ENCODE results near the gene C4orf36.
"Not testable (repeated sequence)": the region's sequence is repeated elsewhere in the genome, so short reads cannot be mapped to it uniquely, and the experiment has no call there.

Gene C4orf36

DNA sequence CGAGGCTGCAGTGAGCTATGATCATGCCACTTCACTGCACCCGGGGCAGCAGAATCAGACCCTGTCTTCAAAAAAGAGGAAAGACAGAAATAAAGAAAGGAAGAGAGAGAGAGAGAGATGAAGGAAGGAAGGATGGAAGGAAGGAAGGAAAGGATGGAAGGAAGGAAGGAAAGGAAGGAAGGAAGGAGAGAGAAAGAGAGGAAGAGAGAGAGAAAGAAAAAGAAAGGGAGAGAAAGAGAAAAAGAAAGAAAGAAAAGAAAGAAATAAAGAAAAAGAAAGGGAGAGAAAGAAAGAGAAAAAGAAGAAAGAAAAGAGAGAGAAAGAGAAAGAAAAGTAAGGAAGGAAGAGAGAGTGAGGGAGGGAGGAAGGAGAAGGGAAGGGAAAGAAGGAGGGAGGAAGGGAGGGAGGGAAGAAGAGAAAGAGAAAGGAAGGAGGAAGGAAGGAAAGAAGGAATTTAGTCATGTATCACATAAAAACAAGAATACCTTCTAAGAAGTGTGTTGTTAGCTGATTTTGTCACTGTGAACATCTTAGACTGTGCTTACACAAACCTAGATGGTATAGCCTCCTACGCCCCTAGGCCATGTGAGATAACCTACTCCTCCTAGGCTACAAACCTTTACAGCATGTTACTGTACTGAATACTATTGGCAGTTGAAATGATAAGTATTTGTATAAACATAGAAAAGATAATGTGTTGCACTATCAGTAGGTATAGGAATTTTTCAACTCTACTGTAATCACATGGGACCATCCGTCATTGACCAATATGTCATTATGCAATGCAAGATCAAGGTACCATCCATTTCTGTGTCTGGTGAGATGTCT is 25.2 kb upstream of the C4orf36 start:
- no peak for FAIRE-seq
- no peak for DNase-seq (ENCODE audit: insufficient read length, low spot score)

DNA sequence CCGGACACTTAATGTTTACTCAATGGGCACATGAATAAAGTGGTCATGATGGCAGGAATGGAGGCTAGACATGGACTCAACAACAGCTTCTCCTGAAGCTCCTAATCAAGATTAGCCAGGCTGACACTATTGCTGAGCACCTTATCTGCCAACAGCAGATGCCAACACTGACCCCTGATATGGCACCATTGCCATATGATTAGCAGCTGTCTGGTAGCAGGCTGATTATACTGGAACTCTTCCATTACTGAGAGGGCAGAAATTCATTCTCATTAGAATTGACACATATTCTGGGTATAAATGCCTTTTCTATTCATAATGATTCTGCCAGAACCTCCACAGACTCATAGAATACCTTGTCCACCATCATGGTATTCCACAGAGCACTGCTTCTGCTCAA is 24.2 kb upstream of the C4orf36 start:
- FAIRE-seq (no peak), DNase-seq (ENCODE audit: insufficient read length, low spot score) (no peak)

DNA sequence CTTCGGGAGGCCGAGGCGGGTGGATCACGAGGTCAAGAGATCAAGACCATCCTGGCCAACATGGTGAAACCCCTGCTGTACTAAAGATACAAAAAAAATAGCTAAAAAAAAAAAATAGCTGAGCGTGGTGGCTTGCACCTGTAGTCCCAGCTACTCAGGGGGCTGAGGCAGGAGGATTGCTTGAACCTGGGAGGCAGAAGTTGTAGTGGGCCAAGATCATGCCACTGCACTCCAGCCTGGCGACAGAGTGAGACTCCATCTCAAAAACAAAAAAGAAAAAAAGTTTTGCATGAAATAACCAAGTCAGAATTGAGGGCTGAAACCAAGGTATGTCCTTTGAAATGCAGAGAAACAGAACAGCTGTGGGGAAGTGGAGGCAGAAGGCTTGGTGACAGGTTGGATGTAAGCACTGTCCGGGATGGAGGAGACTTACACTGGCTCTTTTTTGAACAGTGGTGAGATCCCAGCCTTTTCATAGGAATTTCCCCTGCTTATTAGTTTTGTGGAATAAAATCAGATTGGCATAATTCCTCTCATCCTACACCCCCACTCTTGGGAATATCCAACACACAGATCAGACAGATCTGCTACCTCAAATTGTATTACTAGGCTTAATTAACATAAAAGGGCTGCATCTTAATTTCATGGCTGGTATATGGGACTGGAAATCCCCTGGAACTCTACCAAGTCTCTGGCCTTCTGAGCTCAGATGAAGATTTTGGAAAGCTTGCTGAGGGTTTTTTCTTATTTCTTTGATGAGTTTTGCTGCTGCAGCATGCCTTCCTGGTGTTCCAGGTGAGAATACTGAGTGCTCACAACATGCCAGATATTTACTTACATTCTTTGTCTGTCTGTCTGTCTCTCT is 18.8 kb upstream of the C4orf36 start:
- FAIRE-seq (no peak), DNase-seq (ENCODE audit: insufficient read length, low spot score) (no peak)

DNA sequence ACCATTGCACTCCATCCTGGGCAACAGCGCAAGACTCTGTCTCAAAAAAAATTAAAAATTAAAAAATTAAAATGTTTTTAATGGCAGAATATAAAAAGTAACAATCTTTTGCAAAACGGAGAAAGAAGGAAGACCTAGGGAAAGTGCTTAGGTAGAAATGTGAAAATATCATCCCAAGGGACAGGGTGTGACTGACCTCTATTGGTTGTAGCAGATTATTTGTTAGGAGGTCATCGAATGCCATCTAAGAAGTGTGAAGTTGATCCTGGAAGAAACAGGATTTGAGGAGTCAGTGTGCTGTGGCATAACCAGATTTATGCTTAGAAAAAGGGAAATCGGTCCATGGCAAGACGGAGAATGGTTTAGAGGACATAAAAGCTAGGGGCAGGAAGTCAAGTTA is 18.1 kb upstream of the C4orf36 start:
- FAIRE-seq: peak; percentile 47
- no peak for DNase-seq (ENCODE audit: insufficient read length, low spot score)

DNA sequence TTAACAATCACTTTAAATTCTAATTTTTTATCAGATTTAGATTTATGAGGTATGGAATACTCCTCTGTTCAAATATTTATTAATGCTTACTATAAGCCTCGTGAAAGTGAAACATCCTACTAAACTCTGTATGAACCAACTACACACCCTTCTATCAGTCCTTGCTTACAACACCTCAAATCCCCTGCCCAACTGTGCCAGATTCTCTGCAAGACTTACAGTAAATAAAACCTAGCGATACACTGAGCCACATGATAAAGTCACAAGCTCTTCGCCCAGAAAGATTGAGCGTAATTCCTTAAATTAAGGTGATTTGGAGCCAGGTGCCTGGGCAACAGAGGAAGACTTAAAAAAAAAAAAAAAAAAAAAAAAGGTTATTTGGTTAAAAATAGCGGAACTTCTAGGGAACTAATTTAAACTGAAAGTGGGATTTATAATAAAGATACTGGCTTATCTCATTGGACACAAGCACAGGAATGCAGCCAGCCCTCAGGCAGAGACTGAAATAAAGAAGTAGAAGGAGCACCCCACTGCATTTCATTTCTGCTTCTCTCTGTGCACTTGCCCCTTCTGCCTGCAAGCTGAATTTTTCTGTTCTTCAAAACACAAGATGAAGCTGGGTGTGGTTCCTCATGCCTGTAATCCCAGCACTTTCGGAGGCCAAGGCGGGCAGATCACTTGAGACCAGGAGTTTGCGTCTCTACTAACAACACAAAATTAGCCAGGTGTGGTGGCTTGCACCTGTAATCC is 17.5 kb upstream of the C4orf36 start:
- FAIRE-seq (no peak), DNase-seq (ENCODE audit: insufficient read length, low spot score) (no peak)

DNA sequence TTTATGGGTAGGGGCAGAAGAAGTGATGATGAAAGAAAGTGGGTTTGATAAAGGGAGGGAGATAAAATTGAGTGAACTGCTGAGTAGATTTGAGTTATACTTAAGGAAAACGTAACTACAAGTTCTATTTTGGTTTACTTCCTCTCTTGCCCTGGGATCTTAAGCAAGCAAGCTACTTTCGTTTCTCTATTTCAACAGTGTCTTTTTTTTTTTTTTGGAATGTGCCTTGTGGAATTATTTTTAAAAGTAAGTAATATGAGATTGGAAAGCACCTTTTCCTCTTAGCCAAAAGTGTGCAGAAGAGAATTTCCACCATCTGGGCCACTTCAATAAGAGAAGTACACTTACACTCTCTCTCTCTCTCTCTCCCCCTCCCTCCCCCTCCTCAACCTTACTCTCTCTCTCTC is 16.0 kb upstream of the C4orf36 start:
- DNase-seq (ENCODE audit: insufficient read length, low spot score) (no peak), FAIRE-seq (peak; percentile 39)

DNA sequence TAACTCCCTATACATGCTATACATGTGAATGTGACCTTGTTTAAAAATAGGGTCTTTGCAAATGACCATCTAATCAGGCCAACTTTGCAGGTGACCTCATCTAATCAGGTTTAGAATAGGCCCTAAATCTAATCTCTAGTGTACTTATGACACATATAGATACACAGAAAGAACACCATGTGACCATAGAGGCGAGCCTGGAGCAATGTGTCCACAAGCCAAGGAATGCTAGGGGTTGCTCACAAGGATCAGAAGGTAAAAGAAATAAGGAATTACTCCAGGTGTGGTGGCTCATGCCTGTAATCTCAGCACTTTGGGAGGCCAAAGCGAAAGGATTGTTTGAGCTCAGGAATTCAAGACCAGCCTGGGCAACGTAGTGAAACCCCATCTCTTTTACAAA is 9.6 kb upstream of the C4orf36 start:
- FAIRE-seq: no peak
- no peak for DNase-seq (ENCODE audit: insufficient read length, low spot score)

DNA sequence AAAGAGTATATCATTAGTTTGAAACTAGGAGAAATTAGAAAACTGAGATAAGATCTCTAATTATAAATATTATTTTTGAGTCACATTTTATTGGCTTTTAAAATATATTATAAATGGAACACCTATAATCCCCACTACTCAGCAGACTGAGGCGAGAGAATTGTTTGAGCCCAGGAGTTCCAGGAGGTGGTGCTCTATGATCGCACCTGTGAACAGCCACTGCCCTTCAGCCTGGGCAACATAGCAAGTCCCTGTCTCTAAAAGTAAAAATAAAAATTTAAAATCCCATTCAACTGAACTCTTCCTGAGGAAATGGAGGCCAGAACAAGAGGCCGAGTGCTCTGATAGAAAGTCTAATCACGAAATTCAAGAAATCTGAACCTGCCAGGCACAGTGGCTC is 6.3 kb upstream of the C4orf36 start:
- DNase-seq (ENCODE audit: insufficient read length, low spot score) (no peak), FAIRE-seq (no peak)

DNA sequence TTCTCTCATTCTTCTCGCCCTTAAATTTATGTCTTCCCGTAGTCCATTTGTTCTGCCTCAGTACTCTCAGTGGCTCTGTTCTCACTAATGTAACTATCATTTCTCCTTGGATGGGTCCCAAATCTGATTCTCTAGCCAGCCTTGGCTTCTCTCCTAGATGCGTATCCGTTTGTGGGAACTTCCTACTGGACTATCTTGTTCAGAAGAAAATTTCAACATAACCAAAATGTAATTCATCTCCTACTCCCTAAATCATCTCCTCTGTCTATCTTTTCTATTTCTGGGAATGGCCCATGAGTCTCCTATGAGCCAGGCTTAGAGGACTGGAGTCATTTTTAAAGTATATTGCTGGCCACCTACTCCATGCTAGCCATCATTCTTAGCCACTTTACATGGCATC is 4.4 kb upstream of the C4orf36 start:
- DNase-seq (ENCODE audit: insufficient read length, low spot score) (no peak), FAIRE-seq (no peak)

DNA sequence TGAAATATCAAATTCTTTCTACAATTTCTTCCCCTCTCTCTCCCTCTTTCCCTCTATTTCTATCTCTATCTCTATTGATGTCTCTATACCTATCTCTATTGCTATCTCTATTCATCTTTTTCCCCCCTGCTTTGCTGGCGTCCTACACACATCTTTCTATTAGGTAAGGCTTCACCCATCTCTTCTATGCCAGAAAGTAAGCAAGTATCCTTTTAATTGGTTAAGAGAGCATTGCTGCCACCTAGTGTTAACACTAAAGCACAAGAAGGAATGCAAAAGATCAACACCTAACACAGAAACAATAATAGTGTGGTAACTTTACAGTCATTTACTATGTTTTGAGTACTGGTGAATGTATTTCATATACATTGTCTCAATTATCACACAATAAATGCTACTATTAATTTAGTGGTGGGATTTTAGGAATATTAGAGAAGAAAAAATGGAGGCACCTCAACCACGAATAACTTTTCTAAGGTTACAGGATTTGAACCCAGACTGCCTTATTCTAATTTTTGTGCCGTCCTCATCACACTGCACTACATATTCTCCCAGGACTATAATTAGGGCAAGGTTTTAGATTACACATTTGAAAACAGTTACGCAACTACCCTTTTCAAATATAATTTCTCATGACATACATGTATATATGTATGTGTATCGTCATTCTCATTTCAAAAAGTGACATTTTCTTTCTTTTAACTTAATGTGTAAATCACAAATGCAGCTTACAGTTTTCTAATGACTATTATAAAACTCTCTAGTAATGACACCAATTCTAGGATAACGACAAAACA is 3.7 kb upstream of the C4orf36 start:
- peak; percentile 97 for FAIRE-seq

DNA sequence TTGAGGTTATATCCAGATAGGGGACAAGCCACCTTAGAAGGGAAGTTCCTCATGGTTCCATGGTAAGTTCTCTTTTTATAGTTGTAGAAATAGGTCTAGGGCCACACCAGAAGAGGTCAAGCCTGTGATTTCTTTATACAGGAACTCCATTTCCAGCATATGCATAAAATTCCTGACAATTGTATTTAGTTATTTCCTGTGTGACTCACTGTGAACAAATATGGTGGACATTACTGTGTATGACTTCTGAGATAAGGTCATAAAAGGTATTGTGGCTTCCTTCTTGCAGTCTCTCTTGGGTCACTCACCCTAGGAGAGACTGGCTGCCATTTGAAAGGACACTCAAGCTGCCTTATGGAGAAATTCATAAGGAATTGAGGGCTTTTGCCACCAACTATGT is 2.2 kb upstream of the C4orf36 start:
- FAIRE-seq: no peak

More for the DNA sequence above, 3.7 kb upstream of the C4orf36 start:
- DNase-seq (ENCODE audit: insufficient read length, low spot score): peak; percentile 33

DNA sequence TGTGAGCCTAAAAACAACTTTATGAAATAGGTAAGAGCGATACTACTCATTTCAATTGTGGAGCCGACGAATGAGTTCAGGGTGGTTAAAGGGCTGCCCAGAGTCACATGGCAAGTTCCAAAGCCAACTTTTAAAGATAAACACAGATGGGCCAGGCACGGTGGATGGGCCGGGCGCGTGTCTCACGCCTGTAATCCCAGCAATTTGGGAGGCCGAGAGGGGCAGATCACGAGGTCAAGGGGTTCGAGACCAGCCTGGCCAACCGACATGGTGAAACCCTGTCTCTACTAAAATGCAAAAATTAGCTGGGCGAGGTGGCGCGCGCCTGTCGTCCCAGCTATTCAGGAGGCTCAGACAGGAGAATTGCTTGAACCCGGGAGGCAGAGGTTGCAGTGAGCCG is 914 bp upstream of the C4orf36 start:
- no peak for FAIRE-seq
- no peak for DNase-seq (ENCODE audit: insufficient read length, low spot score)

More for the DNA sequence above, 2.2 kb upstream of the C4orf36 start:
- DNase-seq (ENCODE audit: insufficient read length, low spot score): no peak

DNA sequence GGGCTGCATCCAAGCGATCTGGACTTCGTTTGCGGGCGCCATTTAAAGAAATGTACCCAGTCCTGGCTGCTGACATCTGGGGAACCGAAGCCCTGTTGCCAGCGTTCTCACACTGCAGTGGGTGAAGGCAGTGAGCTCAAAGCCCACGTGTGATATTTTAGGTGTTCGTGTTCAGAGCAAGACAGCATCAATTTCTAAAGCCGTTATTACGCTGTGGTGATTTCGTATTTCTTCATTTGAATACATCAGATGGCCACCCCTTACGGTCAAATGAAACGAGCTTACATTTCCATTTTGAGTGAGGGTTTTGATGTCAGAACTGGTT is 376 bp upstream of the C4orf36 start:
- DNase-seq (ENCODE audit: insufficient read length, low spot score): no peak
- FAIRE-seq: no peak

DNA sequence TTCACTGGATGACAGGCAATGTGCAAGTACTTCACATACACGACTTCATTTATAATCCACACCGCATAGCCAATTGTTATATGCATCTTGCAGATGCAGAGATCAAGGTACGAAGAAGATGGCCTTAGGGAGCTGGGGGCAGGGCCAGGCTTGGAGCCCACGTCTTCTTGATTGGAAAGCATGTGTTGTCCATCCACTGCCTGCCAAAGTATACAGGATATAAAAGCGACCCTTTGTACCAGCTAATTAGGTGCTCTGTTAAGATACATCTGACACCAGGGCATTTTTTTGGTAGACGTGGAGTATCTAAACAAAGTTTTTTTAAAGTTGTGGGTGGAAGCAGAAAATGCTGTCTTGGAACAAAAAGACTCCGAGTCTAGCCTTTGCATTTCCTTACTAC is 1.4 kb downstream of the C4orf36 start:
- DNase-seq (ENCODE audit: insufficient read length, low spot score): no peak
- FAIRE-seq: no peak

DNA sequence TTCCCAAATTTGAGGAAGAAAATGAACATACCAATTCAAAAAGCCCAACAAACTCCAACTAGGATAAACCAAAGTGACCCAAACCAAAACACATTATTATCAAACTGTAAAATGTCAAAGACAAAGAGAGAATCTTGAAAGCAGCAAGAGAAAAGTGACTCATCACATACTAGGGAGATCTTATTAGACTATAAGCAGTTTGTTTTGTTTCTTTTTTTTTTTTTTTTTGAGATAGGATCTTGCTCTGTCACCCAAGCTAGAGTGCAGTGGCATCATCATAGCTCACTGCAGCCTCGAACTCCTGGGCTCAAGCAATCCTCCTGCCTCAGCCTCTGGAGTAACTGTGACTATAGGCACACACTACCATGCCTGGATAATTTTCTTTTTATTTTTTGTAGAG is 12.6 kb downstream of the C4orf36 start:
- FAIRE-seq: no peak

DNA sequence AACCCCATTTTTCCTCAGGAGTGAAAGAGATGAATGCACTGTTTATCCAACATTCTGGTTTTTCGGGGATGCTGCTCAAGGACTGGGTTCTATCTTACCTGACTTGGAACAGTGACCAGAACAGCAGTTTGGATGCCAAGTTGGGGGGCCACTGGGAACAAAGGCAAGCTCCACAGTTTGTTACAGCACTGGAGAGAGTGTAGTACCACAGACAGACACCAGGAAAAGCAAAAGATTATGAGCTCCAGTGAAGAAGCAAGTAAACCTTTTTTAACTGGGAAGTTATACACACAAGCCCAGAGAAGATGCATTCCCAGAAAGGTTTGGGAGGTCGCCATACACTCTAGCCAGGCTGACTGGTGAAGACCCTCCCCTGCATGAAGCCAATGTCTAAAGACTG is 13.6 kb downstream of the C4orf36 start:
- DNase-seq (ENCODE audit: insufficient read length, low spot score) (no peak), FAIRE-seq (no peak)

More for the DNA sequence above, 12.6 kb downstream of the C4orf36 start:
- DNase-seq (ENCODE audit: insufficient read length, low spot score): no peak

DNA sequence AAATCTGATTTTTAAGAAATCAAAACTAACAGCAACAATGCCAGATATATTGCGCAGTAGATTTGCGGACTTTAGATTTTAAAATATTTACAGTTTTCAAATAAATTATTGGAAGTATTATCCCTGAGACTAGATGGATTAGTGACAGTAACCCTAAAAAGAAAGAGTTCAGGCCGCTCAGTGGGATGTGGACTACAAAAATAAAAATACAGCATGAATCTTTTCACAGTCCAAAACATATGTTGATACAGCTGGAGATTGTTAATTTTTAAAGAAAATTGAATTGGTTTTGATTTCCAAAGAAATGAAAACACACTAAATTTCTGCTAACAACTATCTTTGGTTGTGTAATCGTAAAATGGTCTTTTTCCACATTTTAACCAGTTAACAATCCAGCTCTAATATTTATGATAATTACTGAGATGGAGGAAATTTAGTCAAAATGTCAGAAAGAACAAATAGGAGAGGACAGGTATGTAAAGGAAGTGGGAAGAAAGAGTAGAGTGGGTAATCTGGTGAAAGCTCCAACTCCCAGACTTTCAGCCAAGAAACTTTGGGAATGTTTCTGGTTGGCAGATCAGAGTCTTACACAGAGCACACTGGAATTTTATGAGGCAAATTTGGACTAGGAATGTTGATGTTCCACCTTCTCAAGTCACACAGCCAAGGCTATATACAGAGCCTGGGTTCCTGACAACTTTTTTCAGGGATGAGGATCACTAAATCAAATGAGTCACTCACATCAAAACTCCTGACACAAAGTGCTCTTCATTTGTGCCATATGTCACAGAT is 15.1 kb downstream of the C4orf36 start:
- no peak for DNase-seq (ENCODE audit: insufficient read length, low spot score)
- FAIRE-seq: no peak

DNA sequence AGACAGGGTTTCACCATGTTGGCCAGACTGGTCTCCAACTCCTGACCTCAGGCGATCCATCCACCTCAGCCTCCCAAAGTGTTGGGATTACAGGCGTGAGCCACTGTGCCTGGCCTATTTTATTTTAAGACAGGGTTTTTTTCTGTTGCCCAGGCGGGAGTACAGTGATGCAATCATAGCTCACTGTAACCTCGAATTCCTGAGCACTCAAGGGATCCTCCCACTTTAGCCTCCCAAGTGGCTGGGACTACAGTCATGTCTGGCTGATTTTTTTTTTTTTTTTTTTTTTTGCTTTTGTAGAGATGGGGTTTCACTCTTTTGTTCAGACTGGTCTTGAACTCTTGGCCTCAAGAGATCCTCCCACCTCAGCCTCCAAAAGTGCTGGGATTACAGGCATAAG is 16.8 kb downstream of the C4orf36 start:
- not testable (repeated sequence) for DNase-seq (ENCODE audit: insufficient read length, low spot score); FAIRE-seq

DNA sequence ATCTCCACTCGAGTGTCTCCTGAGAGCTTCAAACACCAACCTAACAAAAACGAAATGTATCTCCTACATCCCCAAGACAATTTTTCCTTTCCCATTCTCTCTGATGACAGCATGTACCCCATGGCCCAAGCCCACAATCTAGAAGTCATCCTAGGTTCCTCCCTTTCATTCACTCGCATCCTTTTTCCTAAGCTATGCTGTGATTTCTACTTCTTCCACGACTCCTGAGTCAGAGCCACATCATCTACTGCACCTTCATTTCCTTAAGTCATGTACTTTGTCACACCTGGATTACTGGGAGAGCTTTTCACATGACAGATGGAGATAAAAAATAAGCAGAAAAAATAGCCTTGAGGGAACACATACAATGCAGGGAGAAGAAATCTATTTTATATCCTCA is 20.1 kb downstream of the C4orf36 start:
- FAIRE-seq: no peak
- DNase-seq (ENCODE audit: insufficient read length, low spot score): no peak
